GM12878 (cell line): ENCODE data around the gene CACNA2D3. TPM values are rescaled to one million over a fixed set of nuclear protein-coding genes. Genes with fewer than 3 reads are reported as not detected.

ENCODE experiments used
- ATAC-seq: fragments of 200-7000 bp; cut with Tn5 transposase; 3 replicates; pipeline ENCODE4 v1.9.1; 2020; ENCODE audit warnings: mild to moderate bottlenecking, moderate library complexity
- BruUV-seq: library from RNA; stranded (reverse); fragments of 400-500 nt; replicated peaks from 2 replicates; lab custom pipeline; 2021; lab: Mats Ljungman, UMichigan
- CTCF ChIA-PET: fragments of 300-600 bp; sonication (Branson Sonifier 250); formaldehyde crosslinking; extraction: SDS; loops from one replicate; lab custom pipeline; 2021; ENCODE audit warnings: inconsistent platforms; lab: Yijun Ruan, JAX
- POLR2A ChIA-PET: fragments of 350-600 bp; formaldehyde crosslinking; extraction: SDS; loops from one replicate; lab custom pipeline; 2021; ENCODE audit warnings: inconsistent platforms; lab: Charles Lee
- RAD21 ChIA-PET: fragments of 300-600 bp; sonication (Branson Sonifier 250); formaldehyde crosslinking; loops from one replicate; lab custom pipeline; 2023; ENCODE audit warnings: antibody characterized with exemption; ENCODE audit not compliant: unreplicated experiment; lab: Charles Lee
- SMC1A ChIA-PET: fragments of 300-600 bp; sonication (Branson Sonifier 250); formaldehyde crosslinking; loops from one replicate; lab custom pipeline; 2023; ENCODE audit not compliant: unreplicated experiment, uncharacterized antibody; lab: Charles Lee
- DNase-seq: peaks from one replicate; pipeline ENCODE4 v3.0.0-alpha.2; 2011; ENCODE audit warnings: low read depth, low spot score
- FAIRE-seq: peaks from 3 replicates; lab custom pipeline; 2011; peaks lifted over from hg19 to GRCh38; lab: Jason Lieb, UNC
- H2AFZ ChIP-seq: 2 replicates; pipeline ENCODE4 v1.6.0; 2011; ENCODE audit warnings: low read depth, low read length, control low read depth; ENCODE audit not compliant: control insufficient read depth
- H3K27ac ChIP-seq: 2 replicates; pipeline ENCODE4 v1.5.1; 2011; ENCODE audit warnings: control low read depth; ENCODE audit not compliant: control insufficient read depth, insufficient read depth
- H3K27me3 ChIP-seq, 2 experiments: replicated peaks in 1 of 2; 2 replicates each; pipeline versions ENCODE4 v1.6.0 to v1.6.1; 2011; ENCODE audit warnings: low read length in 1 of 2; ENCODE audit not compliant: control insufficient read depth in 2 of 2, insufficient read depth in 2 of 2
- H3K36me3 ChIP-seq, 2 experiments: 2 replicates each; pipeline ENCODE4 v1.5.1; 2011; ENCODE audit warnings: low read length in 1 of 2; ENCODE audit not compliant: control insufficient read depth in 2 of 2, insufficient read depth in 2 of 2
- H3K4me1 ChIP-seq: 2 replicates; pipeline ENCODE4 v1.6.1; 2011; ENCODE audit warnings: mild to moderate bottlenecking, low read length, moderate library complexity, mixed read lengths; ENCODE audit not compliant: control insufficient read depth, insufficient read depth
- H3K4me2 ChIP-seq: 2 replicates; pipeline ENCODE4 v1.6.0; 2011; ENCODE audit warnings: control low read depth; ENCODE audit not compliant: control insufficient read depth, insufficient read depth
- H3K4me3 ChIP-seq: fragments of 200-600 bp; sonication (generic); 2 replicates; pipeline ENCODE4 v1.5.1; 2016
- H3K79me2 ChIP-seq: 2 replicates; pipeline ENCODE4 v1.6.0; 2011; ENCODE audit warnings: low read length; ENCODE audit not compliant: control insufficient read depth, insufficient read depth
- H3K9ac ChIP-seq: 2 replicates; pipeline ENCODE4 v1.8.0; 2011; ENCODE audit warnings: low read length, control low read depth, mixed read lengths; ENCODE audit not compliant: control insufficient read depth, insufficient read depth
- H3K9me3 ChIP-seq: replicated peaks from 3 replicates; pipeline ENCODE4 v1.5.1; 2011; ENCODE audit warnings: mild to moderate bottlenecking, low read length; ENCODE audit not compliant: control insufficient read depth, insufficient read depth
- H4K20me1 ChIP-seq: 2 replicates; pipeline ENCODE4 v1.6.0; 2011; ENCODE audit not compliant: control insufficient read depth, insufficient read depth
- BACH1 ChIP-seq: fragments of 450-650 bp; IDR thresholded peaks from 2 replicates; pipeline ENCODE4 v1.6.1; 2017; ENCODE audit warnings: mild to moderate bottlenecking, borderline replicate concordance
- CEBPB ChIP-seq, 2 experiments: fragments of 150-350 bp in 1 of 2; IDR thresholded peaks; 2 replicates each; pipeline ENCODE4 v1.6.1; 2012 to 2014; ENCODE audit warnings: low read depth in 2 of 2, low read length in 2 of 2, borderline replicate concordance in 1 of 2, inconsistent platforms in 1 of 2
- EED ChIP-seq: sonication (generic); IDR thresholded peaks from 2 replicates; pipeline ENCODE4 v1.6.1; 2016; ENCODE audit warnings: antibody characterized with exemption, low read depth
- EP300 ChIP-seq, 2 experiments: fragments of 150-350 bp in 1 of 2; IDR thresholded peaks; 2 replicates each; pipeline ENCODE4 v1.6.1; 2011 to 2012; ENCODE audit warnings: low read depth in 2 of 2, low read length in 2 of 2, borderline replicate concordance in 1 of 2, improper control_type of control experiment in 1 of 2, inconsistent platforms in 1 of 2; ENCODE audit not compliant: control insufficient read depth in 1 of 2
- EZH2 ChIP-seq: IDR thresholded peaks from 2 replicates; pipeline ENCODE4 v1.6.1; 2012; ENCODE audit warnings: low read depth, mild to moderate bottlenecking, control low read depth, inconsistent platforms, low read length, borderline replicate concordance; ENCODE audit not compliant: control insufficient read depth
- FOS ChIP-seq: IDR thresholded peaks from 3 replicates; pipeline ENCODE4 v1.6.1; 2011; ENCODE audit warnings: borderline replicate concordance; ENCODE audit not compliant: insufficient read length; ENCODE audit errors: extremely low read depth
- HDAC6 ChIP-seq: fragments of 200-600 bp; sonication (generic); IDR thresholded peaks from one replicate; pipeline ENCODE4 v1.8.0; 2017; ENCODE audit warnings: antibody characterized with exemption; ENCODE audit not compliant: unreplicated experiment
- KDM1A ChIP-seq: fragments of 200-600 bp; sonication (generic); IDR thresholded peaks from 2 replicates; pipeline ENCODE4 v1.6.1; 2016; ENCODE audit warnings: borderline replicate concordance
- MEF2A ChIP-seq: IDR thresholded peaks from 2 replicates; pipeline ENCODE4 v1.6.1; 2011; ENCODE audit warnings: low read depth, mild to moderate bottlenecking, low read length, moderate library complexity; ENCODE audit not compliant: insufficient read depth
- MTA2 ChIP-seq: fragments of 450-650 bp; IDR thresholded peaks from 2 replicates; pipeline ENCODE4 v1.6.1; 2016; ENCODE audit warnings: low read depth, mild to moderate bottlenecking, moderate library complexity
- NBN ChIP-seq: fragments of 450-650 bp; IDR thresholded peaks from 2 replicates; pipeline ENCODE4 v1.6.1; 2016
- POLR2AphosphoS5 ChIP-seq: IDR thresholded peaks from 2 replicates; pipeline ENCODE4 v1.6.1; 2011; ENCODE audit warnings: mild to moderate bottlenecking, low read length, inconsistent platforms
- PRDM15 ChIP-seq: fragments of 450-650 bp; formaldehyde crosslinking; IDR thresholded peaks from 2 replicates; pipeline ENCODE4 v1.4.0; 2020; ENCODE audit warnings: mild to moderate bottlenecking, moderate library complexity
- RCOR1 ChIP-seq: conservative IDR thresholded peaks from 2 replicates; pipeline ENCODE4 v1.6.1; 2012; ENCODE audit warnings: low read depth, low read length, improper control_type of control experiment
- SMAD1 ChIP-seq: fragments of 450-650 bp; IDR thresholded peaks from 2 replicates; pipeline ENCODE4 v1.6.1; 2018; ENCODE audit warnings: mild to moderate bottlenecking, low read depth; ENCODE audit not compliant: partially characterized antibody
- SREBF2 ChIP-seq: IDR thresholded peaks from 2 replicates; pipeline ENCODE4 v1.6.1; 2012; ENCODE audit warnings: mild to moderate bottlenecking, low read length
- SRF ChIP-seq, 2 experiments: IDR thresholded peaks; 2 replicates each; pipeline ENCODE4 v1.6.1; 2011; ENCODE audit warnings: low read depth in 2 of 2, low read length in 2 of 2, mild to moderate bottlenecking in 1 of 2, moderate library complexity in 1 of 2
- TCF3 ChIP-seq: IDR thresholded peaks from 2 replicates; pipeline ENCODE4 v1.6.1; 2012; ENCODE audit warnings: low read depth, mild to moderate bottlenecking, low read length, borderline replicate concordance; ENCODE audit not compliant: insufficient read depth
- ZNF622 ChIP-seq: fragments of 450-650 bp; IDR thresholded peaks from 2 replicates; pipeline ENCODE4 v1.6.1; 2017; ENCODE audit warnings: mild to moderate bottlenecking, inconsistent platforms
- WGBS: methylation state at CpG from one replicate; pipeline ENCODE4 v1.1.6; 2016; ENCODE audit warnings: low lambda C conversion rate; ENCODE audit not compliant: insufficient replicate concordance, insufficient coverage; ENCODE audit errors: missing lambda C conversion rate; 5-methylcytosine and 5-hydroxymethylcytosine counted together
- in situ Hi-C: fragments of 300-500 bp; cut with MboI; formaldehyde crosslinking; loops from 9 replicates; pipeline ENCODE4 v1.14.3; 2018; ENCODE audit warnings: mixed read lengths
- intact Hi-C: fragments of 100-400 bp; cut with micrococcal nuclease; formaldehyde crosslinking; loops from one replicate; pipeline ENCODE4 v1.14.2; 2022; ENCODE audit not compliant: unreplicated experiment
- polyA plus RNA-seq, 11 experiments: library from polyadenylated mRNA; depleted of rRNA in 4 of 11; unstranded in 6 of 11; stranded (reverse) in 5 of 11; fragments of >200 nt; fragmentation: Nextera tagmentation in 4 of 11; fragmentation: Illumina TruSeq in 1 of 11; extraction: Ambion mirVana in 4 of 11; extraction: Trizol in 1 of 11; gene quantifications; 1 replicate in 1 of 11; 2 replicates in 10 of 11; pipeline versions ENCODE4 v1.2.1 to v1.2.3, GENCODE V29; 2011 to 2016; ENCODE audit warnings: inconsistent platforms in 2 of 11, missing spikeins in 2 of 11, low read depth in 1 of 11
- total RNA-seq, 4 experiments: library from RNA; depleted of rRNA in 3 of 4; stranded (reverse); fragments of >200 nt in 3 of 4; fragmentation: Illumina TruSeq in 1 of 4; extraction: Trizol in 1 of 4; gene quantifications; 2 replicates each; pipeline versions ENCODE4 v1.2.1 to v1.2.3, GENCODE V29; 2013 to 2021

The CACNA2D3 gene
- total and polyA plus RNA-seq, 10 of the 15 experiments (the other 5 are each of a cell fraction or from before 2014, with no cell fraction given) = not detected

GRCh38 chr3:54905261-54905888 lies 783.0 kb downstream of the CACNA2D3 start:
- 21% methylated on average over 2 of the region's 2 CpGs for WGBS
- ChIA-PET RAD21 (no interaction called here), CTCF (no interaction called here), POLR2A (no interaction called here), SMC1A (no interaction called here)
- Histone ChIP-seq H3K27me3 (no peaks in the 10 kb centered on the region), H3K36me3 (no peaks in the 10 kb centered on the region), H3K9me3 (no peaks in the 10 kb centered on the region), H3K9ac (no peak overlapping the region), H3K27ac (no peak overlapping the region), H3K79me2 (no peaks in the 10 kb centered on the region), H4K20me1 (no peaks in the 10 kb centered on the region), H3K4me1 (no peaks in the 10 kb centered on the region), H3K4me3 (no peak overlapping the region), H2AFZ (no peak overlapping the region), H3K4me2 (no peak overlapping the region)
- TF ChIP-seq SMAD1 = no peak
- TF ChIP-seq EZH2 = no peak
- TF ChIP-seq HDAC6 = no peak
- no peak for TF ChIP-seq SRF (IDR thresholded peaks at IDR 0.05; ENCODE audit: low read depth in 2 of 2, low read length in 2 of 2)
- TF ChIP-seq KDM1A = no peak
- TF ChIP-seq RCOR1 = no peak
- no peak for TF ChIP-seq SREBF2
- no peak for TF ChIP-seq FOS
- no peak for TF ChIP-seq NBN
- no peak for TF ChIP-seq MTA2
- TF ChIP-seq PRDM15 (CRISPR knock-in tag) = no peak
- TF ChIP-seq EP300 (IDR thresholded peaks at IDR 0.05; ENCODE audit: borderline replicate concordance in 1 of 2, control insufficient read depth in 1 of 2, low read depth in 2 of 2, low read length in 2 of 2) = no peak
- TF ChIP-seq ZNF622 = no peak
- no peak for TF ChIP-seq MEF2A
- TF ChIP-seq POLR2AphosphoS5 = no peak
- no peak for TF ChIP-seq BACH1
- TF ChIP-seq EED = no peak
- no peak for TF ChIP-seq TCF3
- TF ChIP-seq CEBPB (IDR thresholded peaks at IDR 0.05; ENCODE audit: borderline replicate concordance in 1 of 2, low read depth in 2 of 2, low read length in 2 of 2) = no peak
- no peak for FAIRE-seq
- intact Hi-C loops (no loop called here), in situ Hi-C loops (no loop called here)
- no peak for ATAC-seq
- BruUV-seq = no TSS peak
- no peak for DNase-seq
